ENCODE data around the gene TRAF3.
"Not testable (repeated sequence)": the region's sequence is repeated elsewhere in the genome, so short reads cannot be mapped to it uniquely, and the experiment has no call there.

The TRAF3 gene

GRCh38 chr14:102868956-102869547 lies 91.8 kb downstream of the TRAF3 start:
- no peak for DNase-seq

- DNase-seq = no peak
These were observed 93.0 kb downstream of the TRAF3 start for GRCh38 chr14:102870246-102870645.

- DNase-seq = no peak
These were observed 94.0 kb downstream of the TRAF3 start for GRCh38 chr14:102870994-102871831.

GRCh38 chr14:102872020-102872419 lies 94.8 kb downstream of the TRAF3 start:
- no peak for DNase-seq

- DNase-seq = no peak
These were observed 95.9 kb downstream of the TRAF3 start for GRCh38 chr14:102873131-102873530.

- DNase-seq = no peak
These were observed 96.4 kb downstream of the TRAF3 start for GRCh38 chr14:102873546-102874061.

- DNase-seq = peak in 1 of 2 experiments; percentile 84
These were observed 98.4 kb downstream of the TRAF3 start for GRCh38 chr14:102875652-102876051.

GRCh38 chr14:102877511-102877910 lies 100.3 kb downstream of the TRAF3 start:
- not testable (repeated sequence) for DNase-seq

- no peak for DNase-seq
These were observed 101.1 kb downstream of the TRAF3 start for GRCh38 chr14:102878174-102878969.

- no peak for DNase-seq
These were observed 101.8 kb downstream of the TRAF3 start for GRCh38 chr14:102878970-102879460.

- DNase-seq = no peak
These were observed 105.1 kb downstream of the TRAF3 start for GRCh38 chr14:102882226-102882906.

- DNase-seq = no peak
These were observed 105.9 kb downstream of the TRAF3 start for GRCh38 chr14:102883089-102883541.

- DNase-seq = no peak
These were observed 106.3 kb downstream of the TRAF3 start for GRCh38 chr14:102883554-102883953.

- DNase-seq = no peak
These were observed 108.6 kb downstream of the TRAF3 start for GRCh38 chr14:102885737-102886447.

GRCh38 chr14:102888748-102889147 lies 111.5 kb downstream of the TRAF3 start:
- no peak for DNase-seq

GRCh38 chr14:102889615-102890014 lies 112.4 kb downstream of the TRAF3 start:
- DNase-seq = no peak

GRCh38 chr14:102891111-102891510 lies 113.9 kb downstream of the TRAF3 start:
- DNase-seq = no peak

GRCh38 chr14:102891556-102891955 lies 114.3 kb downstream of the TRAF3 start:
- DNase-seq = no peak

GRCh38 chr14:102892651-102893050 lies 115.4 kb downstream of the TRAF3 start:
- no peak for DNase-seq

- DNase-seq = no peak
These were observed 116.2 kb downstream of the TRAF3 start for GRCh38 chr14:102893452-102893851.

GRCh38 chr14:102896735-102897134 lies 119.5 kb downstream of the TRAF3 start:
- not testable (repeated sequence) for DNase-seq
